ENCODE results near the gene ITPR2. TPM values are rescaled to one million over a fixed set of nuclear protein-coding genes. Genes with fewer than 3 reads are reported as not detected.

The ITPR2 gene
- total RNA-seq, 1 donor from 2014 or later, result 12.5 TPM

GRCh38 chr12:26871985-26872384, 39.0 kb upstream of the ITPR2 start:
- H3K9me3 ChIP-seq, result no peaks in the 10 kb centered on the region
- H3K27ac ChIP-seq, result no peak overlapping the region
- no peak for TF ChIP-seq CTCF (IDR thresholded peaks at IDR 0.05)
- DNase-seq (ENCODE audit: low spot score in 2 of 2), result no peak
- intact Hi-C loops (cut with DNase I), result no loop called here
- H3K36me3 ChIP-seq, result no peaks in the 10 kb centered on the region
- H3K27me3 ChIP-seq, result no peaks in the 10 kb centered on the region
- H3K4me3 ChIP-seq, result no peak overlapping the region
- H3K4me1 ChIP-seq, result no peaks in the 10 kb centered on the region

- TF ChIP-seq CTCF (IDR thresholded peaks at IDR 0.05), result no peak
- Histone ChIP-seq H3K4me3 (no peak overlapping the region), H3K27me3 (no peaks in the 10 kb centered on the region), H3K36me3 (no peaks in the 10 kb centered on the region), H3K27ac (no peak overlapping the region), H3K4me1 (no peaks in the 10 kb centered on the region), H3K9me3 (no peaks in the 10 kb centered on the region)
- intact Hi-C loops (cut with DNase I), result no loop called here
- DNase-seq (ENCODE audit: low spot score in 2 of 2), result no peak
Observed at GRCh38 chr12:26870491-26871419, 37.8 kb upstream of the ITPR2 start.

- Histone ChIP-seq H3K27ac (no peak overlapping the region), H3K27me3 (no peaks in the 10 kb centered on the region), H3K9me3 (no peaks in the 10 kb centered on the region), H3K4me3 (no peak overlapping the region), H3K36me3 (no peaks in the 10 kb centered on the region), H3K4me1 (no peaks in the 10 kb centered on the region)
- intact Hi-C loops (cut with DNase I), result no loop called here
- no peak for DNase-seq (ENCODE audit: low spot score in 2 of 2)
- no peak for TF ChIP-seq CTCF (IDR thresholded peaks at IDR 0.05)
Observed at GRCh38 chr12:26869908-26870459, 37.0 kb upstream of the ITPR2 start.

GRCh38 chr12:26869104-26869494, 36.1 kb upstream of the ITPR2 start:
- no peak overlapping the region for H3K4me3 ChIP-seq
- DNase-seq (ENCODE audit: low spot score in 2 of 2), result no peak
- no peak overlapping the region for H3K27ac ChIP-seq
- TF ChIP-seq CTCF (IDR thresholded peaks at IDR 0.05), result no peak
- no peaks in the 10 kb centered on the region for H3K36me3 ChIP-seq
- no peaks in the 10 kb centered on the region for H3K27me3 ChIP-seq
- intact Hi-C loops (cut with DNase I), result no loop called here
- no peaks in the 10 kb centered on the region for H3K4me1 ChIP-seq
- H3K9me3 ChIP-seq, result no peaks in the 10 kb centered on the region

- Histone ChIP-seq H3K36me3 (no peaks in the 10 kb centered on the region), H3K4me3 (no peak overlapping the region), H3K27ac (no peak overlapping the region), H3K4me1 (no peaks in the 10 kb centered on the region), H3K27me3 (no peaks in the 10 kb centered on the region), H3K9me3 (no peaks in the 10 kb centered on the region)
- no peak for DNase-seq (ENCODE audit: low spot score in 2 of 2)
- intact Hi-C loops (cut with DNase I), result no loop called here
- no peak for TF ChIP-seq CTCF (IDR thresholded peaks at IDR 0.05)
Observed at GRCh38 chr12:26868447-26869103, 35.6 kb upstream of the ITPR2 start.

Measured in ascending aorta (tissue), 2 donors.